IMR-90 (cell line): ENCODE measurements around the gene MACROD1. TPM values are rescaled to one million over a fixed set of nuclear protein-coding genes. Genes with fewer than 3 reads are reported as not detected.

Experiments
- ATAC-seq: fragments of 200-7000 bp; cut with Tn5 transposase; 2 replicates; pipeline ENCODE4 v1.9.1; 2020; ENCODE audit warnings: low read depth, mild to moderate bottlenecking, moderate library complexity
- BruUV-seq: library from RNA; stranded (reverse); fragments of 400-500 nt; replicated peaks from 2 replicates; lab custom pipeline; 2021; lab: Mats Ljungman, UMichigan
- CTCF ChIA-PET: fragments of 300-600 bp; formaldehyde crosslinking; extraction: SDS; loops from one replicate; lab custom pipeline; 2021; ENCODE audit warnings: antibody characterized with exemption; lab: Yijun Ruan, JAX
- POLR2A ChIA-PET: fragments of 300-600 bp; sonication (Branson Sonifier 250); formaldehyde crosslinking; loops from one replicate; lab custom pipeline; 2022; ENCODE audit warnings: antibody characterized with exemption; ENCODE audit not compliant: unreplicated experiment; lab: Charles Lee
- DNase-seq: peaks from one replicate; pipeline ENCODE4 v3.0.0; 2013
- H2AFZ ChIP-seq: replicated peaks from 2 replicates; pipeline ENCODE3; 2013; ENCODE audit warnings: low read length, mild to moderate bottlenecking; ENCODE audit not compliant: poor library complexity
- H2AK5ac ChIP-seq: 2 replicates; pipeline ENCODE4 v1.6.1; 2013; ENCODE audit warnings: low read depth, low read length, inconsistent platforms
- H2AK9ac ChIP-seq: replicated peaks from 2 replicates; pipeline ENCODE3; 2013; ENCODE audit warnings: mild to moderate bottlenecking, low read depth, low read length, moderate library complexity; ENCODE audit not compliant: poor library complexity
- H2BK120ac ChIP-seq: 2 replicates; pipeline ENCODE4 v1.6.1; 2013; ENCODE audit warnings: low read depth, low read length, inconsistent platforms
- H2BK15ac ChIP-seq: 3 replicates; pipeline ENCODE4 v1.6.1; 2013; ENCODE audit warnings: low read depth, low read length, inconsistent platforms
- H2BK20ac ChIP-seq: 2 replicates; pipeline ENCODE4 v1.6.1; 2013; ENCODE audit warnings: low read depth, mild to moderate bottlenecking, inconsistent platforms, low read length, moderate library complexity
- H2BK5ac ChIP-seq: 2 replicates; pipeline ENCODE4 v1.6.1; 2013; ENCODE audit warnings: mild to moderate bottlenecking, low read depth, low read length, inconsistent platforms; ENCODE audit not compliant: poor library complexity, severe bottlenecking
- H3K14ac ChIP-seq: replicated peaks from 2 replicates; pipeline ENCODE4 v1.6.1; 2013; ENCODE audit warnings: low read depth, low read length, inconsistent platforms
- H3K18ac ChIP-seq: 2 replicates; pipeline ENCODE4 v1.6.1; 2013; ENCODE audit warnings: low read depth, low read length, control low read depth
- H3K23ac ChIP-seq: 2 replicates; pipeline ENCODE4 v1.6.1; 2013; ENCODE audit warnings: low read depth, low read length, inconsistent platforms
- H3K27ac ChIP-seq: 2 replicates; pipeline ENCODE4 v1.5.1; 2013; ENCODE audit warnings: mild to moderate bottlenecking, control low read depth, low read length; ENCODE audit not compliant: insufficient read depth
- H3K27me3 ChIP-seq: 2 replicates; pipeline ENCODE4 v1.6.1; 2013; ENCODE audit warnings: low read length; ENCODE audit not compliant: control insufficient read depth, insufficient read depth
- H3K36me3 ChIP-seq: 2 replicates; pipeline ENCODE4 v1.6.1; 2013; ENCODE audit warnings: low read length, mixed read lengths; ENCODE audit not compliant: control insufficient read depth, insufficient read depth
- H3K4ac ChIP-seq: 2 replicates; pipeline ENCODE4 v1.6.1; 2013; ENCODE audit warnings: low read depth, low read length, inconsistent platforms
- H3K4me1 ChIP-seq: 2 replicates; pipeline ENCODE4 v1.6.1; 2013; ENCODE audit warnings: low read length, mixed read lengths; ENCODE audit not compliant: control insufficient read depth, insufficient read depth
- H3K4me2 ChIP-seq: 2 replicates; pipeline ENCODE4 v1.6.1; 2013; ENCODE audit warnings: low read depth, mild to moderate bottlenecking, control low read depth, low read length, moderate library complexity
- H3K4me3 ChIP-seq: 2 replicates; pipeline ENCODE4 v1.5.1; 2013; ENCODE audit warnings: low read depth, mild to moderate bottlenecking, control low read depth, low read length, moderate library complexity; ENCODE audit not compliant: insufficient read depth
- H3K56ac ChIP-seq: 2 replicates; pipeline ENCODE4 v1.6.1; 2013; ENCODE audit warnings: low read length, inconsistent platforms; ENCODE audit not compliant: insufficient read depth; ENCODE audit errors: extremely low read depth
- H3K79me1 ChIP-seq, 2 experiments: 2 replicates each; pipeline ENCODE4 v1.6.1; 2013; ENCODE audit warnings: low read length in 2 of 2, inconsistent platforms in 1 of 2, low read depth in 1 of 2
- H3K9ac ChIP-seq: 2 replicates; pipeline ENCODE4 v1.6.1; 2013; ENCODE audit warnings: low read depth, low read length, control low read depth
- H3K9me1 ChIP-seq: 2 replicates; pipeline ENCODE4 v1.6.1; 2013; ENCODE audit warnings: low read length, inconsistent platforms; ENCODE audit not compliant: insufficient read depth
- H3K9me3 ChIP-seq: 2 replicates; pipeline ENCODE4 v1.6.1; 2013; ENCODE audit warnings: low read length; ENCODE audit not compliant: control insufficient read depth, insufficient read depth
- H4K20me1 ChIP-seq: 2 replicates; pipeline ENCODE4 v1.6.1; 2013; ENCODE audit warnings: low read length, inconsistent platforms; ENCODE audit not compliant: insufficient read depth
- H4K5ac ChIP-seq: 2 replicates; pipeline ENCODE4 v1.6.1; 2013; ENCODE audit warnings: mild to moderate bottlenecking, low read depth, low read length, control low read depth
- H4K8ac ChIP-seq, 2 experiments: 2 replicates each; pipeline ENCODE4 v1.6.1; 2013; ENCODE audit warnings: low read depth in 2 of 2, low read length in 2 of 2, control low read depth in 1 of 2, inconsistent platforms in 1 of 2
- H4K91ac ChIP-seq: 2 replicates; pipeline ENCODE4 v1.6.1; 2013; ENCODE audit warnings: low read depth, low read length, inconsistent platforms; ENCODE audit not compliant: insufficient read depth
- BHLHE40 ChIP-seq: fragments of 150-350 bp; IDR thresholded peaks from 2 replicates; pipeline ENCODE4 v1.6.1; 2016; ENCODE audit warnings: mild to moderate bottlenecking, low read depth, low read length
- CHD1 ChIP-seq: IDR thresholded peaks from 2 replicates; pipeline ENCODE4 v1.6.1; 2012; ENCODE audit warnings: low read depth, low read length, improper control_type of control experiment
- CTCF ChIP-seq: conservative IDR thresholded peaks from 2 replicates; pipeline ENCODE4 v1.5.1; 2012; ENCODE audit warnings: mild to moderate bottlenecking, low read depth, low read length, improper control_type of control experiment
- FOS ChIP-seq: fragments of 150-350 bp; IDR thresholded peaks from 2 replicates; pipeline ENCODE4 v1.6.1; 2016; ENCODE audit warnings: low read depth, low read length
- MAFK ChIP-seq: IDR thresholded peaks from 2 replicates; pipeline ENCODE4 v1.6.1; 2012; ENCODE audit warnings: low read depth, low read length, improper control_type of control experiment
- MAZ ChIP-seq: IDR thresholded peaks from 2 replicates; pipeline ENCODE4 v1.6.1; 2012; ENCODE audit warnings: low read depth, mild to moderate bottlenecking, low read length, improper control_type of control experiment, moderate library complexity, borderline replicate concordance
- NFE2L2 ChIP-seq: fragments of 150-350 bp; IDR thresholded peaks from 2 replicates; pipeline ENCODE4 v1.6.1; 2016; ENCODE audit warnings: low read depth, mild to moderate bottlenecking, low read length
- SMC3 ChIP-seq: fragments of 150-350 bp; IDR thresholded peaks from 2 replicates; pipeline ENCODE4 v1.6.1; 2016; ENCODE audit warnings: low read depth, mild to moderate bottlenecking, antibody characterized with exemption, low read length, moderate library complexity
- USF2 ChIP-seq: fragments of 150-350 bp; IDR thresholded peaks from 2 replicates; pipeline ENCODE4 v1.6.1; 2017; ENCODE audit warnings: mild to moderate bottlenecking, antibody characterized with exemption, low read length, low read depth
- WGBS, 2 experiments: methylation state at CpG; one replicate each; pipeline versions ENCODE4 v1.1.5 to v1.1.7; 2013; ENCODE audit warnings: missing lambda C conversion rate in 2 of 2; ENCODE audit not compliant: insufficient read length in 1 of 2; ENCODE audit errors: extremely low coverage in 2 of 2; 5-methylcytosine and 5-hydroxymethylcytosine counted together
- dilution Hi-C: fragments of 300-500 bp; cut with HindIII; formaldehyde crosslinking; loops from one replicate; pipeline ENCODE4 v1.14.3; 2018; ENCODE audit warnings: low sequenced_read_pairs; ENCODE audit not compliant: unreplicated experiment
- in situ Hi-C: fragments of 300-500 bp; cut with MboI; formaldehyde crosslinking; loops from 3 replicates; pipeline ENCODE4 v1.14.3; 2019; ENCODE audit warnings: low sequenced_read_pairs, inconsistent platforms, mixed read lengths
- intact Hi-C: fragments of 100-400 bp; cut with micrococcal nuclease; formaldehyde crosslinking; loops from 2 replicates; pipeline ENCODE4 v1.10.0; 2022
- polyA plus RNA-seq, 3 experiments: library from polyadenylated mRNA; depleted of rRNA; stranded (reverse); fragments of >200 nt; gene quantifications; 2 replicates each; pipeline ENCODE4 v1.2.3, GENCODE V29; 2012; ENCODE audit warnings: low replicate concordance in 1 of 3
- total RNA-seq: library from RNA; depleted of rRNA; stranded (reverse); fragments of >200 nt; gene quantifications from 2 replicates; pipeline ENCODE4 v1.2.3, GENCODE V29; 2012

The MACROD1 gene
- total and polyA plus RNA-seq, 2 of the 4 experiments (the other 2 are of a cell fraction): 2.5 to 9.3 TPM

- peak; percentile 70 for ATAC-seq
Observed at GRCh38 chr11:64094463-64095260, 71.3 kb downstream of the MACROD1 start.

More at GRCh38 chr11:64094463-64095260, 71.3 kb downstream of the MACROD1 start:
- Histone ChIP-seq H2BK20ac (peak overlapping the region; percentile 40), H2BK5ac (peak overlapping the region; percentile 62), H3K56ac (no peak overlapping the region), H3K9ac (0 out of 2 replicates have a peak overlapping the region, but pooled peaks have one; percentile 44), H3K27ac (peak overlapping the region; percentile 69), H3K79me1 (peaks cover 3 to 17% of the 10 kb centered on the region in 2 experiments; a peak in 2 of 4 replicates), H3K36me3 (no peaks in the 10 kb centered on the region), H4K5ac (peak overlapping the region; percentile 50), H4K8ac (peak overlapping the region in 1 of 2 experiments; percentile 79; a peak in 2 of 4 replicates), H3K9me1 (peaks cover 14% of the 10 kb centered on the region), H3K4me3 (no peak overlapping the region), H3K14ac (peak overlapping the region; percentile 38), H3K23ac (peak overlapping the region; percentile 36; the same call in 1 of the 2 replicates), H3K4me1 (peaks cover 35% of the 10 kb centered on the region), H2BK120ac (peak overlapping the region; percentile 68), H2AK9ac (peak overlapping the region; percentile 77), H3K9me3 (no peaks in the 10 kb centered on the region), H2BK15ac (peak overlapping the region; percentile 42; the same call in 1 of the 3 replicates), H4K91ac (peak overlapping the region; percentile 59; the same call in 1 of the 2 replicates), H4K20me1 (peaks cover 12% of the 10 kb centered on the region; the same call in 1 of the 2 replicates), H2AK5ac (peak overlapping the region; percentile 61; the same call in 1 of the 2 replicates), H3K18ac (peak overlapping the region; percentile 48), H3K4ac (peak overlapping the region; percentile 77), H3K4me2 (peak overlapping the region; percentile 62), H2AFZ (peak overlapping the region; percentile 37), H3K27me3 (peaks cover 4% of the 10 kb centered on the region)
- peak; percentile 81 for DNase-seq
- BruUV-seq: no TSS peak
- intact Hi-C loops: no loop called here
- WGBS, 2 experiments: 64% methylated on average over 4 of the region's 20 CpGs; no CpG with 5 or more reads in 1 of the 2 experiments
- CTCF ChIA-PET: interaction anchor here (1.6 kb wide), 1 partner anchor 27 kb away, joined by 3 read pairs; no protein-coding TSS in a partner anchor
- dilution Hi-C loops: no loop called here
- no peak for TF ChIP-seq CTCF
- peak; percentile 60 for TF ChIP-seq FOS
- TF ChIP-seq SMC3: no peak
- TF ChIP-seq CHD1: no peak
- 0 out of 2 replicates have a peak, but pooled peaks have one; percentile 22 for TF ChIP-seq USF2
- no peak for TF ChIP-seq MAFK
- TF ChIP-seq NFE2L2: no peak
- 0 out of 2 replicates have a peak, but pooled peaks have one; percentile 26 for TF ChIP-seq MAZ
- TF ChIP-seq BHLHE40: peak; percentile 38
- POLR2A ChIA-PET: no interaction called here
- in situ Hi-C loops: no loop called here
